CD14-positive monocyte (primary cell): ENCODE data around the gene IL7R. TPM values are rescaled to one million over a fixed set of nuclear protein-coding genes. Genes with fewer than 3 reads are reported as not detected.
A peak's percentile ranks its signal among the peaks of the same experiment; 100 is the strongest.

Experiments used
- DNase-seq, 3 donors: peaks; one replicate each; pipeline ENCODE4 v3.0.0-alpha.2; 2011 to 2022
- H2AFZ ChIP-seq: 2 replicates; pipeline ENCODE4 v1.6.0; 2012; ENCODE audit warnings: mild to moderate bottlenecking, low read depth, low read length, inconsistent platforms; ENCODE audit not compliant: insufficient read depth, poor library complexity, severe bottlenecking
- H3K27ac ChIP-seq, 2 donors: 1 replicate in 1 of 2; 2 replicates in 1 of 2; pipeline ENCODE4 v1.5.1; 2012 to 2013; ENCODE audit warnings: low read length in 2 of 2, control low read depth in 1 of 2, inconsistent platforms in 1 of 2, low read depth in 1 of 2, mild to moderate bottlenecking in 1 of 2
- H3K27me3 ChIP-seq, 2 donors: one replicate each; pipeline versions ENCODE4 v1.6.0 to v1.6.1; 2011 to 2013; ENCODE audit warnings: low read length in 2 of 2; ENCODE audit not compliant: control insufficient read depth in 2 of 2, insufficient read depth in 2 of 2
- H3K36me3 ChIP-seq, 2 donors: replicated peaks in 1 of 2; 1 replicate in 1 of 2; 2 replicates in 1 of 2; pipeline versions ENCODE4 v1.5.1 to v1.6.1; 2012 to 2013; ENCODE audit warnings: low read length in 2 of 2, control low read depth in 1 of 2, inconsistent platforms in 1 of 2, mild to moderate bottlenecking in 1 of 2; ENCODE audit not compliant: insufficient read depth in 2 of 2, control insufficient read depth in 1 of 2
- H3K4me1 ChIP-seq, 2 donors: 1 replicate in 1 of 2; 2 replicates in 1 of 2; pipeline versions ENCODE4 v1.5.1 to v1.6.1; 2012 to 2013; ENCODE audit warnings: low read length in 2 of 2, control low read depth in 1 of 2, inconsistent platforms in 1 of 2, mild to moderate bottlenecking in 1 of 2, moderate library complexity in 1 of 2; ENCODE audit not compliant: insufficient read depth in 2 of 2, control insufficient read depth in 1 of 2
- H3K4me2 ChIP-seq: replicated peaks from 2 replicates; pipeline ENCODE3; 2012; ENCODE audit warnings: low read length, moderate library complexity, mild to moderate bottlenecking; ENCODE audit not compliant: poor library complexity, severe bottlenecking; ENCODE audit errors: extremely low read depth
- H3K4me3 ChIP-seq, 3 experiments: fragments of 200-600 bp in 1 of 3; sonication (generic) in 1 of 3; replicated peaks in 1 of 3; 1 replicate in 2 of 3; 2 replicates in 1 of 3; pipeline ENCODE4 v1.5.1; 2011 to 2013; ENCODE audit warnings: low read length in 3 of 3, mild to moderate bottlenecking in 3 of 3, control low read depth in 2 of 3, low read depth in 2 of 3, inconsistent platforms in 1 of 3, moderate library complexity in 1 of 3
- H3K79me2 ChIP-seq: 2 replicates; pipeline ENCODE4 v1.6.0; 2012; ENCODE audit warnings: mild to moderate bottlenecking, control low read depth, inconsistent platforms, low read length, moderate library complexity; ENCODE audit not compliant: insufficient read depth
- H3K9ac ChIP-seq: 2 replicates; pipeline ENCODE4 v1.6.0; 2017; ENCODE audit warnings: low read length, mild to moderate bottlenecking; ENCODE audit not compliant: insufficient read depth, poor library complexity, severe bottlenecking
- H3K9me3 ChIP-seq, 2 donors: replicated peaks in 1 of 2; 1 replicate in 1 of 2; 2 replicates in 1 of 2; pipeline versions ENCODE4 v1.5.1 to v1.6.1; 2012 to 2013; ENCODE audit warnings: low read length in 2 of 2, control low read depth in 1 of 2; ENCODE audit not compliant: control insufficient read depth in 1 of 2, insufficient read depth in 1 of 2
- H4K20me1 ChIP-seq: 2 replicates; pipeline ENCODE4 v1.6.0; 2012; ENCODE audit warnings: mild to moderate bottlenecking, low read length, control low read depth, moderate library complexity; ENCODE audit not compliant: insufficient read depth
- H3K27ac Mint-ChIP-seq, 7 donors: one replicate each; pipeline ENCODE4 v1.8.0; 2020; ENCODE audit warnings: mild to moderate bottlenecking in 7 of 7, mixed read lengths in 7 of 7, moderate library complexity in 6 of 7, inconsistent platforms in 2 of 7
- H3K27me3 Mint-ChIP-seq, 3 donors: one replicate each; pipeline ENCODE4 v1.8.0; 2021 to 2022; ENCODE audit warnings: low read depth in 3 of 3, mild to moderate bottlenecking in 3 of 3, mixed read lengths in 3 of 3, moderate library complexity in 3 of 3, inconsistent platforms in 1 of 3
- H3K36me3 Mint-ChIP-seq, 2 donors: one replicate each; pipeline ENCODE4 v1.8.0; 2020; ENCODE audit warnings: mixed read lengths in 2 of 2, inconsistent platforms in 1 of 2, mild to moderate bottlenecking in 1 of 2
- H3K4me1 Mint-ChIP-seq: one replicate; pipeline ENCODE4 v1.8.0; 2020; ENCODE audit warnings: mild to moderate bottlenecking, mixed read lengths
- H3K4me3 Mint-ChIP-seq, 2 donors: one replicate each; pipeline ENCODE4 v1.8.0; 2020; ENCODE audit warnings: mild to moderate bottlenecking in 2 of 2, mixed read lengths in 2 of 2, moderate library complexity in 1 of 2
- H3K9me3 Mint-ChIP-seq, 7 donors: one replicate each; pipeline ENCODE4 v1.8.0; 2020 to 2022; ENCODE audit warnings: mixed read lengths in 7 of 7, mild to moderate bottlenecking in 6 of 7, moderate library complexity in 6 of 7, inconsistent platforms in 2 of 7
- WGBS: methylation state at CpG from one replicate; pipeline ENCODE4 v1.1.5; 2013; ENCODE audit warnings: missing lambda C conversion rate; ENCODE audit not compliant: insufficient coverage; 5-methylcytosine and 5-hydroxymethylcytosine counted together
- intact Hi-C, 2 donors: fragments of 100-400 bp; cut with micrococcal nuclease; formaldehyde crosslinking; loops; one replicate each; pipeline versions ENCODE4 v1.15.0 to v1.15.1; 2023
- polyA plus RNA-seq, 3 donors: library from polyadenylated mRNA; depleted of rRNA in 1 of 3; unstranded in 2 of 3; stranded (reverse) in 1 of 3; fragments of 300-500 nt in 2 of 3; fragments of >200 nt in 1 of 3; fragmentation: Illumina TruSeq in 2 of 3; gene quantifications; 1 replicate in 2 of 3; 2 replicates in 1 of 3; pipeline ENCODE4 v1.2.3, GENCODE V29; 2012 to 2021
- TF ChIP-seq, protein P1 (sequence below): fragments of 200-600 bp; IDR thresholded peaks from one replicate; pipeline ENCODE4 v1.8.0; 2022; ENCODE audit warnings: antibody characterized with exemption, mild to moderate bottlenecking

Gene IL7R
- polyA plus RNA-seq, 3 donors = 0.12 to 1.9 (median 1.1) TPM

DNA sequence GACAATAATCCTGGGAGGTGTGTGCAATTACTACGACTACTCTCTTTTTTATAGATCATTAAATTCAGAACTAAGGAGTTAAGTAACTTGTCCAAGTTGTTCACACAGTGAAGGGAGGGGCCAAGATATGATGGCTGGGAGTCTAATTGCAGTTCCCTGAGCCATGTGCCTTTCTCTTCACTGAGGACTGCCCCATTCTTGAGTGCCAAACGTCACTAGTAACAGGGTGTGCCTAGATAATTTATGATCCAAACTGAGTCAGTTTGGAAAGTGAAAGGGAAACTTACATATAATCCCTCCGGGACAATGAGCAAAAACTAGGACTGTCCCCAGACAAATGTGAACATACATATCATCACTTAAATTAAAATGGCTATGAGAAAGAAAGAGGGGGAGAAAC lies 20.2 kb downstream of the IL7R start:
- TF ChIP-seq, protein P1, sequence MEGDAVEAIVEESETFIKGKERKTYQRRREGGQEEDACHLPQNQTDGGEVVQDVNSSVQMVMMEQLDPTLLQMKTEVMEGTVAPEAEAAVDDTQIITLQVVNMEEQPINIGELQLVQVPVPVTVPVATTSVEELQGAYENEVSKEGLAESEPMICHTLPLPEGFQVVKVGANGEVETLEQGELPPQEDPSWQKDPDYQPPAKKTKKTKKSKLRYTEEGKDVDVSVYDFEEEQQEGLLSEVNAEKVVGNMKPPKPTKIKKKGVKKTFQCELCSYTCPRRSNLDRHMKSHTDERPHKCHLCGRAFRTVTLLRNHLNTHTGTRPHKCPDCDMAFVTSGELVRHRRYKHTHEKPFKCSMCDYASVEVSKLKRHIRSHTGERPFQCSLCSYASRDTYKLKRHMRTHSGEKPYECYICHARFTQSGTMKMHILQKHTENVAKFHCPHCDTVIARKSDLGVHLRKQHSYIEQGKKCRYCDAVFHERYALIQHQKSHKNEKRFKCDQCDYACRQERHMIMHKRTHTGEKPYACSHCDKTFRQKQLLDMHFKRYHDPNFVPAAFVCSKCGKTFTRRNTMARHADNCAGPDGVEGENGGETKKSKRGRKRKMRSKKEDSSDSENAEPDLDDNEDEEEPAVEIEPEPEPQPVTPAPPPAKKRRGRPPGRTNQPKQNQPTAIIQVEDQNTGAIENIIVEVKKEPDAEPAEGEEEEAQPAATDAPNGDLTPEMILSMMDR = no peak
- WGBS = no CpG with 5 or more reads among the region's 3 CpGs
- Mint-ChIP-seq H3K36me3 (no peaks in the 10 kb centered on the region), H3K27ac (no peak overlapping the region), H3K4me1 (peaks cover 20% of the 10 kb centered on the region), H3K9me3 (peaks cover 0 to 7% (median 2%) of the 10 kb centered on the region in 7 donors), H3K27me3 (no peaks in the 10 kb centered on the region), H3K4me3 (no peak overlapping the region)
- Histone ChIP-seq H3K4me1 (peaks cover 11 to 20% of the 10 kb centered on the region in 2 donors), H3K27ac (no peak overlapping the region), H2AFZ (no peak overlapping the region), H3K27me3 (no peaks in the 10 kb centered on the region), H3K4me2 (no peak overlapping the region), H3K36me3 (no peaks in the 10 kb centered on the region), H3K4me3 (no peak overlapping the region), H3K9me3 (no peaks in the 10 kb centered on the region), H4K20me1 (no peaks in the 10 kb centered on the region), H3K79me2 (no peaks in the 10 kb centered on the region), H3K9ac (no peak overlapping the region)
- intact Hi-C loops = no loop called here
- no peak for DNase-seq

DNA sequence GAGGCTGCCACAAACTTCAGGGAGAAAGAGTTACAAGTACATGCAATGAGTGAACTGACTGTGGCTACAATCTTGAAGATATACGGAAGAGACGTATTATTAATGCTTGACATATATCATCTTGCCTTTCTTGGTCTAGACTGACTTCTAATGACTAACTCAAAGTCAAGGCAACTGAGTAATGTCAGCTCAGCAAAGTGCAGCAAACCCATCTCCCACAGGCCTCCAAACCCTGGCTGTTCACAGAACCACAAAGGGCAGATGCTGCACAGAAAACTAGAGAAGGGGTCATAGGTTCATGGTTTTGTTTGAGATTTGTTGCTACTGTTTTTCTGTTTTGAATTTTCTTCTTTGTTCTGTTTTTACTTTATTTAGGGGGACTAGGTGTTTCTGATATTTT lies 21.0 kb downstream of the IL7R start:
- no peak overlapping the region for H3K4me3 Mint-ChIP-seq
- no peak overlapping the region for H3K4me2 ChIP-seq
- H3K4me1 ChIP-seq = peaks cover 11 to 20% of the 10 kb centered on the region in 2 donors
- H3K36me3 Mint-ChIP-seq = no peaks in the 10 kb centered on the region
- no peak for DNase-seq
- H3K27ac ChIP-seq = no peak overlapping the region
- peaks cover 20% of the 10 kb centered on the region for H3K4me1 Mint-ChIP-seq
- intact Hi-C loops = no loop called here
- no peaks in the 10 kb centered on the region for H3K36me3 ChIP-seq
- H3K9me3 Mint-ChIP-seq = peaks cover 0 to 7% (median 2%) of the 10 kb centered on the region in 7 donors
- no peak overlapping the region for H3K4me3 ChIP-seq
- no peak overlapping the region for H3K9ac ChIP-seq
- H3K27me3 Mint-ChIP-seq = no peaks in the 10 kb centered on the region
- no CpG with 5 or more reads among the region's 2 CpGs for WGBS
- peak overlapping the region in 1 of 7 donors; percentile 22 for H3K27ac Mint-ChIP-seq
- TF ChIP-seq, protein P1 = no peak
- H4K20me1 ChIP-seq = no peaks in the 10 kb centered on the region
- no peak overlapping the region for H2AFZ ChIP-seq
- no peaks in the 10 kb centered on the region for H3K27me3 ChIP-seq
- H3K79me2 ChIP-seq = no peaks in the 10 kb centered on the region
- no peaks in the 10 kb centered on the region for H3K9me3 ChIP-seq
